Heart left ventricle (tissue), 16 donors: ENCODE measurements around the gene ACAP2. TPM values are rescaled to one million over a fixed set of nuclear protein-coding genes. Genes with fewer than 3 reads are reported as not detected.
"Not testable (repeated sequence)": the region's sequence is repeated elsewhere in the genome, so short reads cannot be mapped to it uniquely, and the experiment has no call there.

ENCODE experiments used
- ATAC-seq, 4 donors: fragments of 200-7000 bp; cut with Tn5 transposase; one replicate each; pipeline ENCODE4 v1.9.1; 2020 to 2022; ENCODE audit warnings: moderate library complexity in 4 of 4, mild to moderate bottlenecking in 3 of 4, moderate number of reproducible peaks in 1 of 4
- DNase-seq, 5 donors: peaks; one replicate each; pipeline ENCODE4 v3.0.0-alpha.2; 2020
- H3K27ac ChIP-seq, 12 donors: fragments of 200-600 bp; sonication (generic) in 4 of 12; one replicate each; pipeline versions ENCODE4 v1.5.0 to v1.8.0; 2016 to 2022; ENCODE audit warnings: mild to moderate bottlenecking in 2 of 12
- H3K27me3 ChIP-seq, 9 donors: fragments of 200-600 bp; sonication (generic) in 2 of 9; one replicate each; pipeline versions ENCODE4 v1.5.1 to v1.8.0; 2016 to 2022; ENCODE audit warnings: mild to moderate bottlenecking in 3 of 9
- H3K36me3 ChIP-seq, 9 donors: fragments of 200-600 bp; sonication (generic) in 2 of 9; one replicate each; pipeline versions ENCODE4 v1.5.0 to v1.8.0; 2018 to 2022; ENCODE audit warnings: mild to moderate bottlenecking in 2 of 9
- H3K4me1 ChIP-seq, 12 donors: fragments of 200-600 bp; sonication (generic) in 4 of 12; one replicate each; pipeline versions ENCODE4 v1.5.0 to v1.8.0; 2016 to 2022; ENCODE audit warnings: mild to moderate bottlenecking in 3 of 12
- H3K4me3 ChIP-seq, 12 donors: fragments of 200-600 bp; sonication (generic) in 4 of 12; one replicate each; pipeline versions ENCODE4 v1.5.0 to v1.8.0; 2017 to 2022; ENCODE audit warnings: mild to moderate bottlenecking in 9 of 12, moderate library complexity in 4 of 12
- H3K9me3 ChIP-seq, 12 donors: fragments of 200-600 bp; sonication (generic) in 4 of 12; one replicate each; pipeline versions ENCODE4 v1.5.0 to v1.8.0; 2016 to 2022; ENCODE audit warnings: mild to moderate bottlenecking in 1 of 12
- CTCF ChIP-seq, 12 donors: fragments of 200-600 bp; sonication (generic) in 4 of 12; IDR thresholded peaks; one replicate each; pipeline versions ENCODE4 v1.5.0 to v1.8.0; 2018 to 2022; ENCODE audit warnings: antibody characterized with exemption in 12 of 12, mild to moderate bottlenecking in 5 of 12
- POLR2A ChIP-seq, 2 donors: fragments of 450-650 bp; IDR thresholded peaks; one replicate each; pipeline ENCODE4 v1.6.1; 2017; ENCODE audit warnings: antibody characterized with exemption in 2 of 2, mild to moderate bottlenecking in 2 of 2, moderate library complexity in 2 of 2
- WGBS, 4 donors: extraction: QIAGEN DNeasy Blood & Tissue Kit in 2 of 4; methylation state at CpG; one replicate each; pipeline versions ENCODE4 v1.1.5 to v1.1.7; 2013 to 2018; 5-methylcytosine and 5-hydroxymethylcytosine counted together
- intact Hi-C, 10 donors: fragments of 100-400 bp; cut with DNase I; formaldehyde crosslinking; loops; one replicate each; pipeline versions ENCODE4 v1.11.1 to v1.14.2; 2022
- polyA plus RNA-seq, 2 donors: library from polyadenylated mRNA; stranded (reverse); fragments of 200-250 nt; gene quantifications; one replicate each; pipeline ENCODE4 v1.2.3, GENCODE V29; 2013
- total RNA-seq, 9 donors: library from RNA; depleted of rRNA in 2 of 9; stranded (reverse); fragments of >200 nt in 2 of 9; fragmentation: NEBNext Ultra II Directional in 3 of 9; extraction: Animal tissue kit (Norgen Biotek cat#: 25700) in 3 of 9; gene quantifications; one replicate each; pipeline versions ENCODE4 v1.1.0 to v1.2.4, GENCODE V29; 2016 to 2023
- donor health status: ischemic (EF 13 %, LVEDD 7.1; RV severe dilation, severe dysfunction).
- donor health status: healthy with polysubstance abuse.
- donor health status: DM: no; HTN: yes; CAD: no.
- donor health status: DM: no; HTN: no; CAD: no.
- donor health status: ischemic (EF 25% LVEDD 6.9; RV normal size, moderate dysfunction).
- donor health status: ischemic (EF 25% LVEDD 5.7; RV mildly dilated, moderate dysfunction).
- donor health status: healthy.
- donor health status: DM: yes; HTN: yes; CAD: no.
- donor health status: ischemic (EF 35%, LVEDD 5.7; RV mildly dilated, moderate dysfunction).
- donor health status: nonischemic (EF 11% LVEDD 7.7; RV severe dilation, severe dysfunction).
- donor health status: DM: yes; HTN: yes; CAD: no.
- donor health status: PGD.
- donor health status: ischemic (EF 29% LVEDD 5.4; RV normal size, mild dysfunction).
- donor health status: nonischemic (EF 23%, LVEDD 6.1; RV moderate dilation, normal function).

Gene ACAP2
- total and polyA plus RNA-seq, 11 donors = 4.4 to 39.2 (median 15.4) TPM

GRCh38 chr3:195405651-195406050 is 37.2 kb downstream of the ACAP2 start:
- ATAC-seq (no peak), DNase-seq (no peak)
- intact Hi-C loops = no loop called here

GRCh38 chr3:195403841-195404408 is 38.9 kb downstream of the ACAP2 start:
- no peak for DNase-seq
- Histone ChIP-seq H3K4me3 (no peak overlapping the region), H3K4me1 (peaks cover 0 to 39% (median 2%) of the 10 kb centered on the region in 12 donors), H3K36me3 (no peaks in the 10 kb centered on the region), H3K9me3 (no peaks in the 10 kb centered on the region), H3K27me3 (no peaks in the 10 kb centered on the region), H3K27ac (no peak overlapping the region)
- TF ChIP-seq CTCF (IDR thresholded peaks at IDR 0.05) = no peak
- TF ChIP-seq POLR2A (IDR thresholded peaks at IDR 0.05) = no peak
- no peak for ATAC-seq
- intact Hi-C loops = no loop called here
- 73 to 77% (median 73%) methylated on average over 4 of the region's 4 CpGs for WGBS, 4 donors

More at GRCh38 chr3:195405651-195406050, 37.2 kb downstream of the ACAP2 start:
- TF ChIP-seq POLR2A (IDR thresholded peaks at IDR 0.05) (no peak), CTCF (IDR thresholded peaks at IDR 0.05) (no peak)
- no peaks in the 10 kb centered on the region for H3K9me3 ChIP-seq
- no peak overlapping the region for H3K27ac ChIP-seq
- peaks cover 0 to 52% (median 2%) of the 10 kb centered on the region in 12 donors for H3K4me1 ChIP-seq
- H3K36me3 ChIP-seq = peaks cover 0 to 3% (median 0%) of the 10 kb centered on the region in 9 donors
- no peaks in the 10 kb centered on the region for H3K27me3 ChIP-seq
- 76 to 80% (median 76%) methylated on average over 2 of the region's 2 CpGs for WGBS, 4 donors
- no peak overlapping the region for H3K4me3 ChIP-seq

- H3K36me3 ChIP-seq = no peaks in the 10 kb centered on the region
- TF ChIP-seq CTCF (IDR thresholded peaks at IDR 0.05) (no peak), POLR2A (IDR thresholded peaks at IDR 0.05) (no peak)
- H3K4me3 ChIP-seq = no peak overlapping the region
- peaks cover 0 to 32% (median 3%) of the 10 kb centered on the region in 12 donors for H3K4me1 ChIP-seq
- H3K27me3 ChIP-seq = no peaks in the 10 kb centered on the region
- ATAC-seq = no peak
- DNase-seq = no peak
- 91 to 95% (median 95%) methylated on average over 4 of the region's 4 CpGs for WGBS, 4 donors
- H3K9me3 ChIP-seq = no peaks in the 10 kb centered on the region
- H3K27ac ChIP-seq = no peak overlapping the region
- intact Hi-C loops = no loop called here
Observed at GRCh38 chr3:195403244-195403643, 39.6 kb downstream of the ACAP2 start.

GRCh38 chr3:195401943-195402342 is 40.9 kb downstream of the ACAP2 start:
- ATAC-seq (no peak), DNase-seq (no peak)
- no peak overlapping the region for H3K4me3 ChIP-seq
- H3K36me3 ChIP-seq = no peaks in the 10 kb centered on the region
- no peaks in the 10 kb centered on the region for H3K27me3 ChIP-seq
- WGBS, 4 donors = 86 to 96% (median 94%) methylated on average over 5 of the region's 5 CpGs
- H3K27ac ChIP-seq = no peak overlapping the region
- peaks cover 0 to 35% (median 13%) of the 10 kb centered on the region in 12 donors for H3K4me1 ChIP-seq
- TF ChIP-seq POLR2A (IDR thresholded peaks at IDR 0.05) = no peak
- TF ChIP-seq CTCF (IDR thresholded peaks at IDR 0.05) = no peak
- intact Hi-C loops = no loop called here
- no peaks in the 10 kb centered on the region for H3K9me3 ChIP-seq

GRCh38 chr3:195398460-195398859 is 44.4 kb downstream of the ACAP2 start:
- DNase-seq, H3K27me3 ChIP-seq, H3K36me3 ChIP-seq, H3K9me3 ChIP-seq, H3K27ac ChIP-seq, ATAC-seq, H3K4me3 ChIP-seq: not testable (repeated sequence)
- intact Hi-C loops = loop anchor here in 1 of 10 donors (10.0 kb wide), 1 partner anchor 64 kb away; no protein-coding TSS in a partner anchor
- 80 to 99% (median 90%) methylated on average over 6 of the region's 6 CpGs for WGBS, 4 donors
- H3K4me1 ChIP-seq = peaks cover 0 to 43% (median 17%) of the 10 kb centered on the region in 12 donors
